HG02642 (cell line): Measurements from ENCODE around the gene YIPF3.
"Not testable (repeated sequence)": the region's sequence is repeated elsewhere in the genome, so short reads cannot be mapped to it uniquely, and the experiment has no call there.

Experiments used
- ATAC-seq: cut with Tn5 transposase; IDR thresholded peaks from one replicate; pipeline ENCODE4 v1.9.1; 2021; ENCODE audit warnings: mild to moderate bottlenecking; ENCODE audit not compliant: unreplicated experiment, poor library complexity

YIPF3 gene

DNA sequence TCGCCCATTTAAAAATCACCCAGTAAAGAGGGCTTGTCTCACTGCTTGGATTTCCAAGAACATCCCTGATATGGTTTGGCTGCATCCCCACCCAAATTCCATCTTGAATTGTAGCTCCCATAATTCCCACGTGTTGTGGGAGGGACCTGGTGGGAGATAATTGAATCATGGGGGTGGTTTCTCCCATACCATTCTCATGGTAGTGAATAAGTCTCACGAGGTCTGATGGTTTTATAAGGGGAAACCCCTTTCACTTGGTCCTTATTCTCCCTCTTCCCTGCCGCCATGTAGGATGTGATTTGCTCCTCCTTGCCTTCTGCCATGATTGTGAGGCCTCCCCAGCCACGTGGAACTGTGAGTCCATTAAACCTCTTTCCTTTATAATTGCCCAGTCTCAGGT is 49.5 kb downstream of the YIPF3 start:
- ATAC-seq, result not testable (repeated sequence)

DNA sequence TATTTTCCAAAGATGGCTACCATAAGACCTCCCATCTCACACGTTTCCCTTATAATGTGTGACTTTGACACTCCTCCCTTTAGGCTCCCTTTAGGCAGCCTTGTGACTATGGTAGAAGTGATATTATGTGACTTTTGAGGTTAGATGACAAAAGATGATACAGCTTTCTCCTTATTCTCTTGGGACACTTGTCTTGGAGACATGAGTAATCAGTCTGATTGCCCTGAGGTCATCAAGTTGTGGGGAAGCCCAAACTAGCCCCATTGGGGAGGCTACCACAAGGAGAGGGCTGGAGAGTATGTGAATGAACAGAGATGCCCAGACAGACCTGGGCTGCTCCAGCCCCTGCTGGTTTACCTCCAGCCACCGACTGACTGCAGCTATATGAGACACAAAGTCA is 50.8 kb downstream of the YIPF3 start:
- ATAC-seq, result no peak

GRCh38 chr6:43464337-43464736 is 52.4 kb downstream of the YIPF3 start:
- ATAC-seq, result no peak

DNA sequence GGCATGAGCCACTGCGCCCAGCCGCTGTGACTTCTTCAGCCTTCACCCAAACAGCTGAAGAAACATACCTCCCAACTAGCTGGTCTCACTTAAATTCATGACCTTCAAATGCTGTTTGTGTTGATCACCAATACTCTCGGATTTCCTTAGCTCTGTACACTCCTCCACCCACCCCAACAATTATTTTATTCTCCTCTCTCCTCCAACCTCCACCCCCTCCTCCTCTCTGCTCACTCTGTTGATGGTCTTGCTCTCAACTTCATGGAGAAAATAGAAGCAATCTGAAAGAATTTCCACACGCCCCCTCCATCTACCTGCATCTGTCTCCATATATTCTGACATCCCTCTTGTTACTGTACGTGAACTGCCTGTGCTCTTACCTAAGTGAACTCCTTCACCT is 54.8 kb downstream of the YIPF3 start:
- no peak for ATAC-seq
